Measurements from ENCODE around the gene SORCS1. TPM values are rescaled to one million over a fixed set of nuclear protein-coding genes. Genes with fewer than 3 reads are reported as not detected.

SORCS1 gene
- polyA plus RNA-seq, 1 donor (not counting 4 experiments of a cell fraction or from before 2014, with no cell fraction given), result not detected

- Histone ChIP-seq H3K9ac (ENCODE audit: control insufficient read depth, extremely low read depth, insufficient read depth, low read length) (no peak overlapping the region), H3K79me2 (ENCODE audit: control insufficient read depth, insufficient read depth, low read length) (no peaks in the 10 kb centered on the region), H3K4me2 (ENCODE audit: control insufficient read depth, extremely low read depth, insufficient read depth, low read depth, low read length) (no peak overlapping the region), H3K27ac (ENCODE audit: control insufficient read depth, insufficient read depth, low read length) (no peak overlapping the region), H3K27me3 (ENCODE audit: control insufficient read depth, extremely low read depth, insufficient read depth, low read length) (no peaks in the 10 kb centered on the region), H4K20me1 (ENCODE audit: control insufficient read depth, extremely low read depth, insufficient read depth, low read length) (no peaks in the 10 kb centered on the region), H3K9me1 (ENCODE audit: control insufficient read depth, extremely low read depth, insufficient read depth, low read length) (no peaks in the 10 kb centered on the region), H3K9me3 (ENCODE audit: control insufficient read depth, low read depth, low read length) (no peaks in the 10 kb centered on the region), H3K36me3 (ENCODE audit: control insufficient read depth in 2 of 2, extremely low read depth in 1 of 2, insufficient read depth in 2 of 2, low read length in 2 of 2) (no peaks in the 10 kb centered on the region), H2AFZ (ENCODE audit: control insufficient read depth, low read length) (no peak overlapping the region), H3K4me3 (ENCODE audit: control insufficient read depth in 2 of 3, extremely low read depth in 1 of 3, insufficient read depth in 2 of 3, low read depth in 1 of 3, low read length in 3 of 3) (no peak overlapping the region), H3K4me1 (ENCODE audit: control insufficient read depth, extremely low read depth, insufficient read depth, low read length) (peaks cover 4% of the 10 kb centered on the region)
- no peak for FAIRE-seq
- no peak for TF ChIP-seq EZH2 (IDR thresholded peaks at IDR 0.05; ENCODE audit: low read length)
- TF ChIP-seq CTCF (optimal IDR thresholded peaks at IDR 0.05 in 1 of 3, IDR thresholded peaks at IDR 0.05 in 1 of 3, conservative IDR thresholded peaks at IDR 0.05 in 1 of 3; ENCODE audit: extremely low read depth in 1 of 3, insufficient read depth in 2 of 3, low read length in 3 of 3), result no peak
- dilution Hi-C loops (cut with MboI; ENCODE audit: extremely low pct_ligation_motif_present, low sequenced_read_pairs), result no loop called here
- no peak for DNase-seq (ENCODE audit: low read depth, low spot score)
Measured at GRCh38 chr10:106557951-106558733, 606.4 kb downstream of the SORCS1 start.

- Histone ChIP-seq H3K9me3 (ENCODE audit: control insufficient read depth, low read depth, low read length) (no peaks in the 10 kb centered on the region), H3K27me3 (ENCODE audit: control insufficient read depth, extremely low read depth, insufficient read depth, low read length) (no peaks in the 10 kb centered on the region), H3K4me2 (ENCODE audit: control insufficient read depth, extremely low read depth, insufficient read depth, low read depth, low read length) (no peak overlapping the region), H3K27ac (ENCODE audit: control insufficient read depth, insufficient read depth, low read length) (no peak overlapping the region), H3K9ac (ENCODE audit: control insufficient read depth, extremely low read depth, insufficient read depth, low read length) (no peak overlapping the region), H4K20me1 (ENCODE audit: control insufficient read depth, extremely low read depth, insufficient read depth, low read length) (no peaks in the 10 kb centered on the region), H3K4me1 (ENCODE audit: control insufficient read depth, extremely low read depth, insufficient read depth, low read length) (peaks cover 4% of the 10 kb centered on the region), H3K9me1 (ENCODE audit: control insufficient read depth, extremely low read depth, insufficient read depth, low read length) (no peaks in the 10 kb centered on the region), H2AFZ (ENCODE audit: control insufficient read depth, low read length) (no peak overlapping the region), H3K79me2 (ENCODE audit: control insufficient read depth, insufficient read depth, low read length) (no peaks in the 10 kb centered on the region), H3K36me3 (ENCODE audit: control insufficient read depth in 2 of 2, extremely low read depth in 1 of 2, insufficient read depth in 2 of 2, low read length in 2 of 2) (no peaks in the 10 kb centered on the region), H3K4me3 (ENCODE audit: control insufficient read depth in 2 of 3, extremely low read depth in 1 of 3, insufficient read depth in 2 of 3, low read depth in 1 of 3, low read length in 3 of 3) (no peak overlapping the region)
- no peak for DNase-seq (ENCODE audit: low read depth, low spot score)
- dilution Hi-C loops (cut with MboI; ENCODE audit: extremely low pct_ligation_motif_present, low sequenced_read_pairs), result no loop called here
- TF ChIP-seq EZH2 (IDR thresholded peaks at IDR 0.05; ENCODE audit: low read length) (no peak), CTCF (optimal IDR thresholded peaks at IDR 0.05 in 1 of 3, IDR thresholded peaks at IDR 0.05 in 1 of 3, conservative IDR thresholded peaks at IDR 0.05 in 1 of 3; ENCODE audit: extremely low read depth in 1 of 3, insufficient read depth in 2 of 3, low read length in 3 of 3) (no peak)
- FAIRE-seq, result no peak
Measured at GRCh38 chr10:106557053-106557452, 607.5 kb downstream of the SORCS1 start.

Measured in keratinocyte (primary cell).